SK-N-SH (cell line): Measurements from ENCODE around the gene DISP1. TPM values are rescaled to one million over a fixed set of nuclear protein-coding genes. Genes with fewer than 3 reads are reported as not detected.

Source experiments
- CTCF ChIA-PET: fragments of 300-600, 350-600 bp; formaldehyde crosslinking; extraction: SDS; loops from one replicate; lab custom pipeline; 2021; lab: Yijun Ruan, JAX
- POLR2A ChIA-PET: fragments of 350-600 bp; sonication (Branson Sonifier 250); formaldehyde crosslinking; extraction: SDS; loops from one replicate; lab custom pipeline; 2020; ENCODE audit warnings: antibody characterized with exemption, inconsistent platforms; lab: Yijun Ruan, JAX
- DNase-seq: peaks from one replicate; pipeline ENCODE4 v3.0.0; 2012
- H2AFZ ChIP-seq: fragments of 200-600 bp; sonication (generic); 2 replicates; pipeline ENCODE4 v1.8.1; 2016; ENCODE audit warnings: antibody characterized with exemption, mild to moderate bottlenecking, low read depth
- H3F3A ChIP-seq: fragments of 200-600 bp; sonication (generic); replicated peaks from 2 replicates; pipeline ENCODE3; 2016; ENCODE audit warnings: antibody characterized with exemption, mild to moderate bottlenecking; ENCODE audit not compliant: insufficient read depth
- H3K27ac ChIP-seq, 2 experiments: fragments of 200-500 bp in 1 of 2; fragments of 200-600 bp in 1 of 2; sonication (Bioruptor generic) in 1 of 2; sonication (generic), shearing (Covaris generic) in 1 of 2; 2 replicates each; pipeline versions ENCODE4 v1.5.1 to v1.6.1; 2014 to 2016; ENCODE audit warnings: low read depth in 2 of 2, inconsistent platforms in 1 of 2, low read length in 1 of 2, mild to moderate bottlenecking in 1 of 2, mixed read lengths in 1 of 2
- H3K27me3 ChIP-seq: fragments of 200-600 bp; sonication (generic), shearing (Covaris generic); 2 replicates; pipeline ENCODE4 v1.6.1; 2016; ENCODE audit warnings: mixed run types; ENCODE audit not compliant: insufficient read depth
- H3K36me3 ChIP-seq, 2 experiments: fragments of 200-500 bp in 1 of 2; fragments of 200-600 bp in 1 of 2; sonication (Bioruptor generic) in 1 of 2; sonication (generic) in 1 of 2; replicated peaks in 1 of 2; 2 replicates each; pipeline versions ENCODE3 to v1.5.1; 2014 to 2016; ENCODE audit warnings: low read length in 1 of 2, mild to moderate bottlenecking in 1 of 2; ENCODE audit not compliant: insufficient read depth in 2 of 2, control insufficient read depth in 1 of 2
- H3K4me1 ChIP-seq, 2 experiments: fragments of 200-500 bp in 1 of 2; fragments of 200-600 bp in 1 of 2; sonication (Bioruptor generic) in 1 of 2; sonication (generic), shearing (Covaris generic) in 1 of 2; 2 replicates each; pipeline versions ENCODE4 v1.5.1 to v1.6.1; 2014 to 2016; ENCODE audit warnings: low read depth in 1 of 2, low read length in 1 of 2, mixed run types in 1 of 2; ENCODE audit not compliant: insufficient read depth in 2 of 2, control insufficient read depth in 1 of 2
- H3K4me2 ChIP-seq: fragments of 200-600 bp; sonication (generic), shearing (Covaris generic); 2 replicates; pipeline ENCODE4 v1.6.1; 2017; ENCODE audit warnings: mixed run types
- H3K4me3 ChIP-seq, 2 experiments: fragments of 200-500 bp in 1 of 2; fragments of 200-600 bp in 1 of 2; sonication (Bioruptor generic) in 1 of 2; sonication (generic), shearing (Covaris generic) in 1 of 2; 2 replicates each; pipeline versions ENCODE4 v1.5.1 to v1.8.1; 2014 to 2016; ENCODE audit warnings: low read depth in 2 of 2, inconsistent platforms in 1 of 2, low read length in 1 of 2, mild to moderate bottlenecking in 1 of 2, mixed read lengths in 1 of 2, moderate library complexity in 1 of 2
- H3K79me2 ChIP-seq: fragments of 200-600 bp; sonication (generic); 2 replicates; pipeline ENCODE4 v1.8.1; 2017; ENCODE audit warnings: mild to moderate bottlenecking; ENCODE audit not compliant: insufficient read depth
- H3K9ac ChIP-seq: fragments of 200-600 bp; sonication (generic); 2 replicates; pipeline ENCODE4 v1.6.1; 2017; ENCODE audit warnings: mixed run types
- H3K9me2 ChIP-seq: fragments of 200-600 bp; sonication (generic); 2 replicates; pipeline ENCODE4 v1.6.1; 2017; ENCODE audit warnings: mixed run types
- H3K9me3 ChIP-seq: fragments of 200-600 bp; sonication (generic); 2 replicates; pipeline ENCODE4 v1.6.1; 2017; ENCODE audit warnings: mixed run types, mild to moderate bottlenecking, moderate library complexity
- H4K20me1 ChIP-seq: fragments of 200-600 bp; sonication (generic); 2 replicates; pipeline ENCODE4 v1.6.1; 2017; ENCODE audit warnings: mild to moderate bottlenecking, mixed run types; ENCODE audit not compliant: insufficient read depth
- ELF1 ChIP-seq: IDR thresholded peaks from 2 replicates; pipeline ENCODE4 v1.4.0; 2012
- EP300 ChIP-seq, 2 experiments: IDR thresholded peaks; 2 replicates each; pipeline versions ENCODE4 v1.4.0 to v1.6.1; 2012; ENCODE audit warnings: borderline replicate concordance in 1 of 2, low read depth in 1 of 2, low read length in 1 of 2
- EZH2phosphoT487 ChIP-seq: fragments of 200-600 bp; sonication (generic); IDR thresholded peaks from 2 replicates; pipeline ENCODE4 v1.6.1; 2017; ENCODE audit warnings: low read depth, mixed run types, mild to moderate bottlenecking, antibody characterized with exemption, moderate library complexity, borderline replicate concordance
- FOXM1 ChIP-seq: IDR thresholded peaks from 2 replicates; pipeline ENCODE4 v1.4.0; 2012; ENCODE audit warnings: low read depth, mild to moderate bottlenecking
- GABPA ChIP-seq: IDR thresholded peaks from 2 replicates; pipeline ENCODE4 v1.4.0; 2012; ENCODE audit warnings: low read depth, mild to moderate bottlenecking
- GATA2 ChIP-seq: sonication (generic); formaldehyde crosslinking; IDR thresholded peaks from 2 replicates; pipeline ENCODE4 v1.5.0; 2020; ENCODE audit warnings: mild to moderate bottlenecking, missing genetic modification reagents
- JUND ChIP-seq: IDR thresholded peaks from 2 replicates; pipeline ENCODE4 v1.4.0; 2012
- RCOR1 ChIP-seq: fragments of 150-350 bp; IDR thresholded peaks from 2 replicates; pipeline ENCODE4 v1.6.1; 2017; ENCODE audit warnings: antibody characterized with exemption, low read length
- RFX5 ChIP-seq: IDR thresholded peaks from 2 replicates; pipeline ENCODE4 v1.6.1; 2012; ENCODE audit warnings: mild to moderate bottlenecking, improper control_type of control experiment, low read length
- SIN3A ChIP-seq: IDR thresholded peaks from 2 replicates; pipeline ENCODE4 v1.6.1; 2012; ENCODE audit warnings: low read depth, mild to moderate bottlenecking, low read length, moderate library complexity, borderline replicate concordance
- SMC3 ChIP-seq: IDR thresholded peaks from 2 replicates; pipeline ENCODE4 v1.6.1; 2012; ENCODE audit warnings: low read depth, low read length, improper control_type of control experiment
- TCF12 ChIP-seq: IDR thresholded peaks from 2 replicates; pipeline ENCODE4 v1.4.0; 2012
- TEAD4 ChIP-seq: IDR thresholded peaks from 2 replicates; pipeline ENCODE4 v1.4.0; 2012; ENCODE audit warnings: mild to moderate bottlenecking, borderline replicate concordance; ENCODE audit not compliant: insufficient read depth
- YY1 ChIP-seq: IDR thresholded peaks from 2 replicates; pipeline ENCODE4 v1.4.0; 2012; ENCODE audit warnings: low read depth, mild to moderate bottlenecking
- WGBS: methylation state at CpG from one replicate; pipeline ENCODE4 v1.1.6; 2017; ENCODE audit warnings: low lambda C conversion rate; 5-methylcytosine and 5-hydroxymethylcytosine counted together
- polyA plus RNA-seq, 3 experiments: library from polyadenylated mRNA; depleted of rRNA; stranded (reverse); fragments of >200 nt; gene quantifications; 2 replicates each; pipeline ENCODE4 v1.2.3, GENCODE V29; 2012
- TF ChIP-seq, protein P1 (sequence below): IDR thresholded peaks from 2 replicates; pipeline ENCODE4; 2012
- TF ChIP-seq, protein P2 (sequence below): IDR thresholded peaks from 2 replicates; pipeline ENCODE4 v1.4.0; 2012; ENCODE audit warnings: low read depth, borderline replicate concordance
- TF ChIP-seq, protein P3 (sequence below): fragments of 150-350 bp; IDR thresholded peaks from 2 replicates; pipeline ENCODE4 v1.6.1; 2016; ENCODE audit warnings: mild to moderate bottlenecking, low read depth, low read length
- TF ChIP-seq, protein P4 (sequence below): fragments of 150-350 bp; IDR thresholded peaks from 2 replicates; pipeline ENCODE4 v1.6.1; 2017; ENCODE audit warnings: antibody characterized with exemption, low read length, low read depth, borderline replicate concordance
- TF ChIP-seq, protein P5 (sequence below): fragments of 200-600 bp; sonication (generic); IDR thresholded peaks from 2 replicates; pipeline ENCODE4 v1.6.1; 2017; ENCODE audit warnings: antibody characterized with exemption, mild to moderate bottlenecking, moderate library complexity
- TF ChIP-seq, protein P6 (sequence below): IDR thresholded peaks from 2 replicates; pipeline ENCODE4 v1.4.0; 2012; ENCODE audit warnings: low read depth

The DISP1 gene
- polyA plus RNA-seq, 1 of the 3 experiments (the other 2 are of a cell fraction) = 4.4 TPM

DNA sequence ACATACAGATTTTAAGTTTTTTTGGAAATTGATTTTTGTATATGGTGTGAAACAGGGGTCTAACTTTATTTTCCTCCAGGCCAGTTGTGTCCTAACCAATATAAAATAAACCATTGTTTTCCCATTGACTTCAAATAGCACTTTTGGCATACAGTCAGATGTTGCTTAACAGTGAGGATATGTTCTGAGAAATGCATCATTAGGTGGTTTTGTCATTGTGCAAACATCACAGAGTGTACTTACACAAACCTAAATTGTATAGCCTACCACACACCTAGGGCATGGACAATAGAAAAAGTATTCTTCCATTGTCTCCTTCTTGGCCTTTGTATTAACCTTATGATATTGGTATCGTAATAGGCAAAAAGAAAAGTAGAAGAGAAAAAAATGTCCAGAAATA, 37.4 kb upstream of the DISP1 start:
- H3K4me1 ChIP-seq = no peaks in the 10 kb centered on the region
- no peak overlapping the region for H3K9ac ChIP-seq
- WGBS = 65% methylated on average over 1 of the region's 1 CpG
- H4K20me1 ChIP-seq = no peaks in the 10 kb centered on the region
- no peak overlapping the region for H3K27ac ChIP-seq
- CTCF ChIA-PET = interaction anchor here (1.0 to 1.4 kb wide), 2 partner anchors 16 to 356 kb away, joined by 3 to 4 read pairs; no protein-coding TSS in a partner anchor
- no peak for DNase-seq
- no peaks in the 10 kb centered on the region for H3F3A ChIP-seq
- H3K4me3 ChIP-seq = no peak overlapping the region
- H3K79me2 ChIP-seq = no peaks in the 10 kb centered on the region
- no peak for TF ChIP-seq SIN3A
- TF ChIP-seq YY1 = no peak
- no peak for TF ChIP-seq JUND
- no peak for TF ChIP-seq ELF1
- no peak for TF ChIP-seq GABPA
- TF ChIP-seq, protein P1, sequence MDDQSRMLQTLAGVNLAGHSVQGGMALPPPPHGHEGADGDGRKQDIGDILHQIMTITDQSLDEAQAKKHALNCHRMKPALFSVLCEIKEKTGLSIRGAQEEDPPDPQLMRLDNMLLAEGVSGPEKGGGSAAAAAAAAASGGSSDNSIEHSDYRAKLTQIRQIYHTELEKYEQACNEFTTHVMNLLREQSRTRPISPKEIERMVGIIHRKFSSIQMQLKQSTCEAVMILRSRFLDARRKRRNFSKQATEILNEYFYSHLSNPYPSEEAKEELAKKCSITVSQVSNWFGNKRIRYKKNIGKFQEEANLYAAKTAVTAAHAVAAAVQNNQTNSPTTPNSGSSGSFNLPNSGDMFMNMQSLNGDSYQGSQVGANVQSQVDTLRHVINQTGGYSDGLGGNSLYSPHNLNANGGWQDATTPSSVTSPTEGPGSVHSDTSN = no peak
- TF ChIP-seq, protein P2, sequence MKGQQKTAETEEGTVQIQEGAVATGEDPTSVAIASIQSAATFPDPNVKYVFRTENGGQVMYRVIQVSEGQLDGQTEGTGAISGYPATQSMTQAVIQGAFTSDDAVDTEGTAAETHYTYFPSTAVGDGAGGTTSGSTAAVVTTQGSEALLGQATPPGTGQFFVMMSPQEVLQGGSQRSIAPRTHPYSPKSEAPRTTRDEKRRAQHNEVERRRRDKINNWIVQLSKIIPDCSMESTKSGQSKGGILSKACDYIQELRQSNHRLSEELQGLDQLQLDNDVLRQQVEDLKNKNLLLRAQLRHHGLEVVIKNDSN = no peak
- TF ChIP-seq TEAD4 = no peak
- TF ChIP-seq, protein P3, sequence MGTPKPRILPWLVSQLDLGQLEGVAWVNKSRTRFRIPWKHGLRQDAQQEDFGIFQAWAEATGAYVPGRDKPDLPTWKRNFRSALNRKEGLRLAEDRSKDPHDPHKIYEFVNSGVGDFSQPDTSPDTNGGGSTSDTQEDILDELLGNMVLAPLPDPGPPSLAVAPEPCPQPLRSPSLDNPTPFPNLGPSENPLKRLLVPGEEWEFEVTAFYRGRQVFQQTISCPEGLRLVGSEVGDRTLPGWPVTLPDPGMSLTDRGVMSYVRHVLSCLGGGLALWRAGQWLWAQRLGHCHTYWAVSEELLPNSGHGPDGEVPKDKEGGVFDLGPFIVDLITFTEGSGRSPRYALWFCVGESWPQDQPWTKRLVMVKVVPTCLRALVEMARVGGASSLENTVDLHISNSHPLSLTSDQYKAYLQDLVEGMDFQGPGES = no peak
- no peak for TF ChIP-seq RFX5
- no peak for TF ChIP-seq RCOR1
- TF ChIP-seq, protein P4, sequence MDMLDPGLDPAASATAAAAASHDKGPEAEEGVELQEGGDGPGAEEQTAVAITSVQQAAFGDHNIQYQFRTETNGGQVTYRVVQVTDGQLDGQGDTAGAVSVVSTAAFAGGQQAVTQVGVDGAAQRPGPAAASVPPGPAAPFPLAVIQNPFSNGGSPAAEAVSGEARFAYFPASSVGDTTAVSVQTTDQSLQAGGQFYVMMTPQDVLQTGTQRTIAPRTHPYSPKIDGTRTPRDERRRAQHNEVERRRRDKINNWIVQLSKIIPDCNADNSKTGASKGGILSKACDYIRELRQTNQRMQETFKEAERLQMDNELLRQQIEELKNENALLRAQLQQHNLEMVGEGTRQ = no peak
- TF ChIP-seq, protein P5, sequence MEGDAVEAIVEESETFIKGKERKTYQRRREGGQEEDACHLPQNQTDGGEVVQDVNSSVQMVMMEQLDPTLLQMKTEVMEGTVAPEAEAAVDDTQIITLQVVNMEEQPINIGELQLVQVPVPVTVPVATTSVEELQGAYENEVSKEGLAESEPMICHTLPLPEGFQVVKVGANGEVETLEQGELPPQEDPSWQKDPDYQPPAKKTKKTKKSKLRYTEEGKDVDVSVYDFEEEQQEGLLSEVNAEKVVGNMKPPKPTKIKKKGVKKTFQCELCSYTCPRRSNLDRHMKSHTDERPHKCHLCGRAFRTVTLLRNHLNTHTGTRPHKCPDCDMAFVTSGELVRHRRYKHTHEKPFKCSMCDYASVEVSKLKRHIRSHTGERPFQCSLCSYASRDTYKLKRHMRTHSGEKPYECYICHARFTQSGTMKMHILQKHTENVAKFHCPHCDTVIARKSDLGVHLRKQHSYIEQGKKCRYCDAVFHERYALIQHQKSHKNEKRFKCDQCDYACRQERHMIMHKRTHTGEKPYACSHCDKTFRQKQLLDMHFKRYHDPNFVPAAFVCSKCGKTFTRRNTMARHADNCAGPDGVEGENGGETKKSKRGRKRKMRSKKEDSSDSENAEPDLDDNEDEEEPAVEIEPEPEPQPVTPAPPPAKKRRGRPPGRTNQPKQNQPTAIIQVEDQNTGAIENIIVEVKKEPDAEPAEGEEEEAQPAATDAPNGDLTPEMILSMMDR = no peak
- TF ChIP-seq, protein P6, sequence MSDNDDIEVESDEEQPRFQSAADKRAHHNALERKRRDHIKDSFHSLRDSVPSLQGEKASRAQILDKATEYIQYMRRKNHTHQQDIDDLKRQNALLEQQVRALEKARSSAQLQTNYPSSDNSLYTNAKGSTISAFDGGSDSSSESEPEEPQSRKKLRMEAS = no peak
- TF ChIP-seq EP300 (IDR thresholded peaks at IDR 0.05; ENCODE audit: borderline replicate concordance in 1 of 2, low read depth in 1 of 2, low read length in 1 of 2) = no peak
- TF ChIP-seq FOXM1 = no peak
- no peak for TF ChIP-seq SMC3
- TF ChIP-seq EZH2phosphoT487 = no peak
- no peak for TF ChIP-seq TCF12
- no peak for TF ChIP-seq GATA2 (CRISPR knock-in tag)
- TF ChIP-seq, all 33 proteins: peak for 0
- H2AFZ ChIP-seq = no peak overlapping the region
- H3K27me3 ChIP-seq = no peaks in the 10 kb centered on the region; the same call in 1 of the 2 replicates
- no peaks in the 10 kb centered on the region for H3K36me3 ChIP-seq
- no peaks in the 10 kb centered on the region for H3K9me2 ChIP-seq
- no peak overlapping the region for H3K4me2 ChIP-seq
- no peaks in the 10 kb centered on the region for H3K9me3 ChIP-seq
- POLR2A ChIA-PET = no interaction called here
